Measurements from ENCODE around the gene TTF2.

- TF ChIP-seq SP1 (IDR thresholded peaks at IDR 0.05) = no peak
- TF ChIP-seq HDGF (IDR thresholded peaks at IDR 0.05; ENCODE audit: borderline replicate concordance) = no peak
- TF ChIP-seq ARNT (IDR thresholded peaks at IDR 0.05) = no peak
- no peak for TF ChIP-seq CTBP1 (IDR thresholded peaks at IDR 0.05; ENCODE audit: borderline replicate concordance)
- TF ChIP-seq PKNOX1 (IDR thresholded peaks at IDR 0.05) = no peak
- TF ChIP-seq BHLHE40 (IDR thresholded peaks at IDR 0.05; ENCODE audit: borderline replicate concordance) = no peak
- TF ChIP-seq SUZ12 (IDR thresholded peaks at IDR 0.05) = no peak
- TF ChIP-seq LEF1 (IDR thresholded peaks at IDR 0.05; ENCODE audit: borderline replicate concordance) = no peak
- no peak for TF ChIP-seq TARDBP (IDR thresholded peaks at IDR 0.05)
- no peak for TF ChIP-seq FOXM1 (IDR thresholded peaks at IDR 0.05; ENCODE audit: borderline replicate concordance)
- no peak for TF ChIP-seq FOXA1 (IDR thresholded peaks at IDR 0.05)
- no peak for TF ChIP-seq FOXK2 (IDR thresholded peaks at IDR 0.05)
These were observed 90.2 kb downstream of the TTF2 start for GRCh38 chr1:117150316-117150715.
